Stimulated activated effector memory CD8-positive, alpha-beta T cell treated with anti-CD3 and anti-CD28 coated beads, Interleukin-12 subunit alpha, Interleukin-12 subunit beta, amount 100 ng/mL, for 72 hours (primary cell): Measurements from ENCODE around the gene STK31.
A peak's percentile ranks its signal among the peaks of the same experiment; 100 is the strongest.
"Not testable (repeated sequence)": the region's sequence is repeated elsewhere in the genome, so short reads cannot be mapped to it uniquely, and the experiment has no call there.

Source experiments
- ATAC-seq: fragments of 150-1000 bp; cut with Tn5 transposase; 2 replicates; pipeline ENCODE4 v1.10.0; 2021
- DNase-seq, 2 donors: peaks; one replicate each; pipeline ENCODE4 v3.0.0; 2021 to 2022; ENCODE audit warnings: low spot score in 2 of 2
- H3K27ac Mint-ChIP-seq: one replicate; pipeline ENCODE4 v1.8.0; 2022; ENCODE audit warnings: mild to moderate bottlenecking, mixed read lengths
- H3K36me3 Mint-ChIP-seq: one replicate; pipeline ENCODE4 v1.8.0; 2022; ENCODE audit warnings: mild to moderate bottlenecking, mixed read lengths
- H3K4me1 Mint-ChIP-seq: one replicate; pipeline ENCODE4 v1.8.0; 2022; ENCODE audit warnings: mixed read lengths
- H3K4me3 Mint-ChIP-seq: one replicate; pipeline ENCODE4 v1.8.0; 2022; ENCODE audit warnings: mild to moderate bottlenecking, mixed read lengths
- H3K9me3 Mint-ChIP-seq: one replicate; pipeline ENCODE4 v1.8.0; 2022; ENCODE audit warnings: mixed read lengths

Gene STK31

GRCh38 chr7:23710000-23710399, at the start of gene STK31:
Gene STK31 (plus strand): TSS chr7:23710219. CDS start chr7:23710286, 67 bp downstream.
- DNase-seq (no peak), ATAC-seq (no peak)
- Mint-ChIP-seq H3K4me3 (no peak within 1 kb of the TSS), H3K27ac (no peak within 1 kb of the TSS), H3K9me3 (peaks cover 10% of the 10 kb centered on the region), H3K4me1 (no peaks in the 10 kb centered on the region), H3K36me3 (peaks cover 11% of the 10 kb centered on the region)

GRCh38 chr7:23661385-23661784, 48.6 kb upstream of the STK31 start:
- peaks cover 9% of the 10 kb centered on the region for H3K9me3 Mint-ChIP-seq
- ATAC-seq (no peak), DNase-seq (no peak)
- no peaks in the 10 kb centered on the region for H3K4me1 Mint-ChIP-seq
- no peaks in the 10 kb centered on the region for H3K36me3 Mint-ChIP-seq
- H3K4me3 Mint-ChIP-seq = no peak overlapping the region
- H3K27ac Mint-ChIP-seq = no peak overlapping the region

- no peak for ATAC-seq
- H3K36me3 Mint-ChIP-seq = no peaks in the 10 kb centered on the region
- H3K9me3 Mint-ChIP-seq = peaks cover 4% of the 10 kb centered on the region
- H3K4me1 Mint-ChIP-seq = no peaks in the 10 kb centered on the region
- H3K27ac Mint-ChIP-seq = no peak overlapping the region
- DNase-seq = no peak
- no peak overlapping the region for H3K4me3 Mint-ChIP-seq
These were observed 47.7 kb upstream of the STK31 start for GRCh38 chr7:23662124-23662983.

GRCh38 chr7:23662984-23663313, 47.1 kb upstream of the STK31 start:
- ATAC-seq (no peak), DNase-seq (no peak)
- no peaks in the 10 kb centered on the region for H3K4me1 Mint-ChIP-seq
- no peaks in the 10 kb centered on the region for H3K36me3 Mint-ChIP-seq
- no peak overlapping the region for H3K4me3 Mint-ChIP-seq
- no peak overlapping the region for H3K27ac Mint-ChIP-seq
- H3K9me3 Mint-ChIP-seq = peaks cover 4% of the 10 kb centered on the region

GRCh38 chr7:23664122-23664521, 45.9 kb upstream of the STK31 start:
- Mint-ChIP-seq H3K9me3 (no peaks in the 10 kb centered on the region), H3K27ac (no peak overlapping the region), H3K36me3 (no peaks in the 10 kb centered on the region), H3K4me3 (no peak overlapping the region), H3K4me1 (no peaks in the 10 kb centered on the region)
- no peak for DNase-seq
- ATAC-seq = no peak

- Mint-ChIP-seq H3K4me1 (no peaks in the 10 kb centered on the region), H3K36me3 (no peaks in the 10 kb centered on the region), H3K9me3 (no peaks in the 10 kb centered on the region), H3K4me3 (no peak overlapping the region), H3K27ac (no peak overlapping the region)
- ATAC-seq (no peak), DNase-seq (no peak)
These were observed 38.0 kb upstream of the STK31 start for GRCh38 chr7:23672033-23672432.

- ATAC-seq (peak; percentile 98), DNase-seq (peak; percentile 64 to 84)
- peak within 1 kb of the TSS; percentile 64 for H3K27ac Mint-ChIP-seq
- peak within 1 kb of the TSS; percentile 84 for H3K4me3 Mint-ChIP-seq
- H3K9me3 Mint-ChIP-seq = no peaks in the 10 kb centered on the region
- H3K36me3 Mint-ChIP-seq = no peaks in the 10 kb centered on the region
- H3K4me1 Mint-ChIP-seq = peaks cover 4% of the 10 kb centered on the region
These were observed 30.1 kb upstream of the STK31 start, which contains the start of gene FAM221A for GRCh38 chr7:23679898-23680413. Gene FAM221A (plus strand): TSS chr7:23680199. CDS start chr7:23680219, 20 bp downstream.

- Mint-ChIP-seq H3K4me1 (peaks cover 4% of the 10 kb centered on the region), H3K36me3 (no peaks in the 10 kb centered on the region), H3K27ac (peak overlapping the region; percentile 64), H3K4me3 (peak overlapping the region; percentile 84), H3K9me3 (no peaks in the 10 kb centered on the region)
- DNase-seq = peak; percentile 2 to 63
- ATAC-seq = peak; percentile 81
These were observed 29.3 kb upstream of the STK31 start for GRCh38 chr7:23680414-23681405.

GRCh38 chr7:23684041-23684440, 26.0 kb upstream of the STK31 start:
- not testable (repeated sequence) for ATAC-seq, H3K4me3 Mint-ChIP-seq, H3K27ac Mint-ChIP-seq, H3K9me3 Mint-ChIP-seq, H3K4me1 Mint-ChIP-seq, DNase-seq
- peaks cover 13% of the 10 kb centered on the region for H3K36me3 Mint-ChIP-seq

GRCh38 chr7:23685731-23686130, 24.3 kb upstream of the STK31 start:
- ATAC-seq (no peak), DNase-seq (no peak)
- Mint-ChIP-seq H3K9me3 (no peaks in the 10 kb centered on the region), H3K4me3 (no peak overlapping the region), H3K4me1 (peaks cover 4% of the 10 kb centered on the region), H3K36me3 (peaks cover 29% of the 10 kb centered on the region), H3K27ac (peak overlapping the region; percentile 32)

- Mint-ChIP-seq H3K9me3 (no peaks in the 10 kb centered on the region), H3K36me3 (peaks cover 42% of the 10 kb centered on the region), H3K4me3 (no peak overlapping the region), H3K27ac (no peak overlapping the region), H3K4me1 (no peaks in the 10 kb centered on the region)
- no peak for ATAC-seq
- DNase-seq = no peak
These were observed 23.0 kb upstream of the STK31 start for GRCh38 chr7:23687011-23687410.

- DNase-seq = no peak
- Mint-ChIP-seq H3K36me3 (peaks cover 60% of the 10 kb centered on the region), H3K4me1 (no peaks in the 10 kb centered on the region), H3K4me3 (no peak overlapping the region), H3K9me3 (no peaks in the 10 kb centered on the region), H3K27ac (no peak overlapping the region)
- no peak for ATAC-seq
These were observed 20.9 kb upstream of the STK31 start for GRCh38 chr7:23689165-23689564.

- Mint-ChIP-seq H3K36me3 (peaks cover 72% of the 10 kb centered on the region), H3K27ac (no peak overlapping the region), H3K4me1 (no peaks in the 10 kb centered on the region), H3K4me3 (no peak overlapping the region), H3K9me3 (no peaks in the 10 kb centered on the region)
- no peak for ATAC-seq
- DNase-seq = no peak
These were observed 18.7 kb upstream of the STK31 start for GRCh38 chr7:23691320-23691719.

- Mint-ChIP-seq H3K27ac (no peak overlapping the region), H3K36me3 (peaks cover 65% of the 10 kb centered on the region), H3K4me3 (no peak overlapping the region), H3K4me1 (peaks cover 8% of the 10 kb centered on the region), H3K9me3 (no peaks in the 10 kb centered on the region)
- no peak for ATAC-seq
- no peak for DNase-seq
These were observed 16.8 kb upstream of the STK31 start for GRCh38 chr7:23693224-23693623.

- Mint-ChIP-seq H3K36me3 (peaks cover 55% of the 10 kb centered on the region), H3K4me3 (no peak overlapping the region), H3K4me1 (peaks cover 8% of the 10 kb centered on the region), H3K9me3 (no peaks in the 10 kb centered on the region), H3K27ac (no peak overlapping the region)
- DNase-seq (peak; percentile 43 to 76), ATAC-seq (peak; percentile 62)
These were observed 13.0 kb upstream of the STK31 start for GRCh38 chr7:23696916-23697441.
